OCI-LY1 (cell line): Measurements from ENCODE around the gene TMIE.

Experiments used
- CTCF ChIP-seq: fragments of 200-600 bp; sonication (generic), shearing (Covaris generic); IDR thresholded peaks from 2 replicates; pipeline ENCODE4 v1.5.1; 2017; ENCODE audit warnings: mild to moderate bottlenecking, antibody characterized with exemption, low read length, moderate library complexity, mixed read lengths
- EZH2 ChIP-seq: fragments of 200-600 bp; sonication (generic), shearing (Covaris generic); IDR thresholded peaks from 2 replicates; pipeline ENCODE4 v1.8.0; 2017; ENCODE audit warnings: borderline replicate concordance, mixed run types, mild to moderate bottlenecking, antibody characterized with exemption, low read length, moderate library complexity, mixed read lengths

- no peak for TF ChIP-seq CTCF
- TF ChIP-seq EZH2 = no peak
Observed at GRCh38 chr3:46756642-46757041, 55.5 kb downstream of the TMIE start.
